ENCODE data around the gene WDR83.
"Not testable (repeated sequence)": the region's sequence is repeated elsewhere in the genome, so short reads cannot be mapped to it uniquely, and the experiment has no call there.

Gene WDR83

GRCh38 chr19:12666265-12667048 lies at the start of gene WDR83, which contains the start of gene MAN2B1:
WDR83 (plus strand) TSS chr19:12666807; CDS start chr19:12669791, 2,984 bp downstream.
MAN2B1 (minus strand) TSS chr19:12666742; CDS start chr19:12666701, 41 bp downstream.
- DNase-seq (ENCODE audit: low read depth, low spot score) = no peak

GRCh38 chr19:12617646-12618045 lies 49.0 kb upstream of the WDR83 start:
- DNase-seq (ENCODE audit: low read depth, low spot score) = no peak

DNA sequence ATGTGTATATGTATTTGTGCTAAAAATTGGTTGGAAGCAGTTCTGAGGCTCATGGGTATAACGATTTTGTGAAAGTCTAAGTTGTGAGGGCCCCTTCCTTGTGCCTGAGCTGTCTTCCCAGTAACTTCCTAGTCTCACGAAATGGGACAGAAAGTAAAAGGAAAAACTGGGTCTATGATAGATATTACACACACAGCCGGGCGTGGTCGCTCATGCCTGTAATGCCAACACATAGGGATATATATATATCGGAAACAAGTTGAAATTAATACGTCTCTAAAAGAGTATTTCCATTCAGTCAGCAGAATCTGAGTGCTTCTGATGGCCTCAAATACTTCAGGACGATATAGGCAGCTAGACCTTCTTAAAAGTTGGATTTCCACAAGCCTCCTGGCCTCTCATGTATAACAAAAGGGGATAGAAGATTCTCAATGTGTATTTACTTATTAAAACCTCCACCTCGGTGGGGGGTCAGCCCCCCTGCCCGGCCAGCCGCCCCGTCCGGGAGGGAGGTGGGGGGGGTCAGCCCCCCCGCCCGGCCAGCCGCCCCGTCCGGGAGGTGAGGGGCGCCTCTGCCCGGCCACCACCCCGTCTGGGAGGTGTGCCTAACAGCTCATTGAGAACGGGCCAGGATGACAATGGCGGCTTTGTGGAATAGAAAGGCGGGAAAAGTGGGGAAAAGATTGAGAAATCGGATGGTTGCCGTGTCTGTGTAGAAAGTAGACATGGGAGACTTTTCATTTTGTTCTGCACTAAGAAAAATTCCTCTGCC lies 45.2 kb upstream of the WDR83 start:
- DNase-seq (ENCODE audit: low read depth, low spot score) = not testable (repeated sequence)

DNA sequence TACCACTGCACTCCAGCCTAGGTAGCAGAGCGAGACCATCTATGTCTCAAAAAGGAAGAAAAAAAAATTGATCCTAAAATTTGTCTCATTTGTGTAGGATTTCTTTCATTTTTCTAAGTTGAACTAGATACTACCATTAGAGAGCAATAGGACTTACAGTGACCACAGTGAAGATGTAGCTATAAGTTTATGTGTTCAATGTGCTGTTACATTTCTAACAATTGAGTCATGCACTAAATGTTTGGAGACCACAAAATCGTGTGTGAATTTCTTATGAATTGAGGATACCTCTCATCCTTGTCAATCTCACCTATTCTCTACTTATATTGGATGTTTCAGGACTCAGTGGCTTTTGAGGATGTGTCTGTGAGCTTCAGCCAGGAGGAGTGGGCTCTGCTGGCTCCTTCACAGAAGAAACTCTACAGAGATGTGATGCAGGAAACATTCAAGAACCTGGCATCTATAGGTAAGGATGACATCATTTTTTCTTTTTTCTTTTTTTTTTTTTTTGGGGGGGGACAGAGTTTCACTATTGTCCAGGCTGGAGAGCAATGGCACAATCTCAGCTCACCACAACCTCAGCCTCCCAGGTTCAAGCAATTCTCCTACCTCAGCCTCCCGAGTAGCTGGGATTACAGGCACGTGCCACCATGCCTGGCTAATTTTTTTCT lies 43.1 kb upstream of the WDR83 start:
- no peak for DNase-seq (ENCODE audit: low read depth, low spot score)

DNA sequence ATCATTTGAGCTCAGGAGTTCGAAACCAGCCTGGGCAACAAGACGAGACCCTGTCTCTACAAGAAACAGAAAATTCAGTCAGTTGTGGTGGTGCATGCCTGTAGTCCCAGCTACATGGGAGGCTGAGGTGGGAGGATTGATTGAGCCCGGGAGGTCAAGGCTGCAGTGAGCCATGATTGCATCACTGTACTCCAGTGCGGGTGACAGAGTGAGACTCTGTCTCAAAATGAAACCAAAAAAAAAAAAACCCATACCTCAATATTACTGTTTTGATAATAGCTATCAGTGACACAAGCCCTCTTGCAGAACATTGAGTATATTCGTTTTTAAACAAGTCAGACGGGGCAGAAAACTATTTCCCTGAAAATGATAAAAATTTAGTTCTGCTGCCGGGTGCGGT lies 39.6 kb upstream of the WDR83 start:
- no peak for DNase-seq (ENCODE audit: low read depth, low spot score)

- no peak for DNase-seq (ENCODE audit: low read depth, low spot score)
Measured at GRCh38 chr19:12628040-12629022, 38.3 kb upstream of the WDR83 start.

- DNase-seq (ENCODE audit: low read depth, low spot score) = no peak
Measured at GRCh38 chr19:12629215-12629614, 37.4 kb upstream of the WDR83 start.

DNA sequence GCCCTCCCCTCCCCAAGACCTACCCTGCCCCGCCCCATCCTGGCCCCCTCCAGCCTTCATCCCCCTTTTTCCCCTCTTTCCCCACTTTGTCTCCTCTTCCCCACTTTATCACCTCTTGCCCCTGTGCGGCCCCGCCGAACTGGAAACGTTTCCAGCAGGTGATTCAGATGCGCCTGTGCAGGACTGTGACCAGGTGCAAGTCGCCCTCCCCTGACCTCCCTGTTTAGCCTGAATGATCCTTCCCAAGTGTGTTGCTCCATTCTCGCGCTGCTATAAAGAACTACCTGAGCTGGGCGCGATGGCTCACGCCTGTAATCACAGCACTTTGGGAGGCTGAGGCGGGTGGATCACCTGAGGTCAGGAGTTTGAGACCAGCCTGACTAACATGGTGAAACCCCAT lies 30.0 kb upstream of the WDR83 start:
- DNase-seq (ENCODE audit: low read depth, low spot score) = no peak

DNA sequence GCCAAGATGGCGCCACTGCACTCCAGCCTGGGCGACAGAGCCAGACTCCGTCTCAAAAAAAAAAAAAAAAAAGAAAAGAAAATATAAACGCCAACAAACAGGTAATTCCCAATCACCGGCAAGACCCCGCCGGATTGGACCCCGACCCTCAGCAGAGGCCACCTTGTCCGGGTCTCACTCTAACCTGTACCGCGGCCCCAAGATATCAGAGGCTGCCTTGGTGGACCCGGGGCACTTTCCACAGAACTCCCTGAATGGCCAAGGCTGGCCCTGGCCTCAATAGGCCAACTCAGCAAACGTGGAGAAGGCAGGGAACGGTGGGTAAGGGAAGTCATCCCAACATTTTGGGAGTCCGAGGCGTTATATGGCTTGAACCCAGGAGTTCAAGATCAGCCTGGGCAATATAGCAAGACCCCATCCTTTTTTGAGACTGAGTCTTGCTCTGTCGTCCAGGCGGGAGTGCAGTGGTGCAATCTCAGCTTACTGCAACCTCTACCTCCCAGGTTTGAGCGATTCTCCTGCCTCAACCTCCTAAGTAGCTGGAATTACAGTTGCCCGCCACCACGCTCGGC lies 27.9 kb upstream of the WDR83 start:
- DNase-seq (ENCODE audit: low read depth, low spot score) = no peak

DNA sequence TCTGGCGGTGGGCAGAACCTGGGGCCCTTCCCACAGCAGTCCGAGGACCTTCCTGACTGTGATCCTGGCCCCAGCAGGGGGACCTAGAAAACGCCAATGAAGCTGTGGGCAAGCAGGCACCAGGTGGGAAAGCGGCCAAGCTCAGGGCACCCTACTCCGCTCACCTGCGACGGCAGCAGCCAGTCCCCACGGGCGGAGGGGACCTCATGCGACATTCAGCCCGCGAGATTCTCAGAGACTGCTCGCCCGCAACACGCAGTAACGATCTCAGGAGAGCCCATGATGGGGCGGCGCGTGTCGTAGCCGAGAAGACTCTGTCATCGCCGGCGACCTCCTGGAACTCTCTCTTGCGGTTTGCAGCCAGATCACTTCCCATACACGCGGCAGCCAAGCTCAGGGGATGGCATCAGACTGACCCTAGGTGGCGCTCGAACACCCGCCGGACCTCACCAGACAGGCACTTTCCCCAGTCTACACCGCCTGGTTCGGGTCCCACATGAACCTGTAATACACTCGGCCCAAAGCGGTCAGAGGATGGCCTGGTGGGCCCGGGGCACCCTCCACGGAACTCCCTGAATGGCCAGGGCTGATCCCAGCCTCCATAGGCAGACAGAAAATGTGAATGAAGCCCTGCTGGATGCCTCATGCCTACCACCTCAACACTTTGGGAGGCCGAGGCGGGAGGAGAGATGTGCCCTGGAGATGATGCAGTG lies 26.6 kb upstream of the WDR83 start:
- DNase-seq (ENCODE audit: low read depth, low spot score) = peak; percentile 33

DNA sequence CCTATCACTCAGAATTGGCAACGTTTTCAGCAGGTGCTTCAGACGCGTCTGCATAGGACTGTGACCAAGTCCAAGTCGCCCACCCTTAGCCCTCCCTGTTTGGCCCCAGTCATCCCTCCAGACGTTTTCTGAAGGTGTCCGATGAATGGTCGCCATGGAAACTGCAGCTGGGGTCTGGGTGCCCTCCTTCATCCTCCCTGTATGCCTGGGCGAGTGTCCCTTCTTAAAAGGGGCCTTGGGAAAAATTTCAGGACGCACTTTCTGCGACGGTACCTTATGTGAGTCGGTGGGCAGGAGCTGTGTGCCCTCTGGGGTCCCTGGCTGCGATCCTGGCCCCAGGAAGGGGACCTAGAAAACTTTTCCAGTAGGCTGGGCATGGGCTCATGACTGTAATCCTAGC lies 25.2 kb upstream of the WDR83 start:
- no peak for DNase-seq (ENCODE audit: low read depth, low spot score)

- DNase-seq (ENCODE audit: low read depth, low spot score) = no peak
Measured at GRCh38 chr19:12642506-12642905, 24.1 kb upstream of the WDR83 start.

- DNase-seq (ENCODE audit: low read depth, low spot score) = not testable (repeated sequence)
Measured at GRCh38 chr19:12643716-12644115, 22.9 kb upstream of the WDR83 start.

DNA sequence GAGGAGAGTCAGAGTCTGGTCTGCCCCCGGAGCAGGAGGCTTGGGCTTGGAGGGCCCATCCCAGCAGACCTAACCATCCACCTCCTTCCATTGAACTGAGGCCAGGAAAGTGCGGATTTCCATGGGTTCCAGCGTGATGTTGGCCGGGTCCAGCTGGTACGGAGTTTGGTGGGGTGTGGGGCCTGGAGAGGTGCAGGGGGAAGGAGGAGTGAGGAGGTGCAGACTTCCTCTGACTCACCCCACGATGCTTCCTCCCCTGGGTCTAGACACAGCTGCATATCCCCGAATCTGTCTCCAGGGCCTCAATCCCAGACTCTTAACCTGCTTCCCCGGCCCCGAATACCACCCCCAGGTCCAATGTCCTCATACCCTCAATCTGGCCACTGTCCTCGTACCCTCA lies 20.1 kb upstream of the WDR83 start:
- DNase-seq (ENCODE audit: low read depth, low spot score) = no peak

GRCh38 chr19:12647047-12647446 lies 19.6 kb upstream of the WDR83 start:
- DNase-seq (ENCODE audit: low read depth, low spot score) = no peak

DNA sequence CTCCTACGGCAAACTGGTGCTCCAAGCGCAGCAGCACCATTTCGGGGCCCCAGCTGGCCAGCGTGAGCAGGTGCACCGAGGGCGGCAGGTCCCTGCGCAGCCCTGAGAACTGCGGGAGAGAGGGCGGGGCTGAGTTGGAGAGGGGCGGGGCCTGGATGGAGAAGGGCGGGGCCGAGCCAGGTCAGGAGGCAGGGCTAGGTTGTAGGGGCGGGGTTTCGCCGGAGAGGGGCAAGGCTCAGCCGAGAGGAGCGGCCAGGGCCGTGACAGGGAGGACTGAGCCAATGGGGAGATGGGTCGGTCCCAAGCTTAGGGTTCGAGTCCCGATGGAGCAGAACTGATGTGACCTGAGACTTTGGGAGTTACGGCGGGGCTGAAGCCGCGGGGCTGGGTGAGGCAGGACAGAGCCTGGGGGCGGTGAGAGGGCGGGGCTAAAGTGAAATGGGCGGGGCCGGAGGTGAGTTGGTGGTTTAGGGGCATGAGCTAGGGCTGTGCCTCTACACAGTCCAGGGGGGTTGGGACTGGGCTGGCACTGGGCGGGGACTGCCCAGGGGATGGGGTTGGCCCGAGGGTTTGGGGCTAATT lies 19.0 kb upstream of the WDR83 start:
- no peak for DNase-seq (ENCODE audit: low read depth, low spot score)

GRCh38 chr19:12648088-12648487 lies 18.5 kb upstream of the WDR83 start:
- no peak for DNase-seq (ENCODE audit: low read depth, low spot score)

DNA sequence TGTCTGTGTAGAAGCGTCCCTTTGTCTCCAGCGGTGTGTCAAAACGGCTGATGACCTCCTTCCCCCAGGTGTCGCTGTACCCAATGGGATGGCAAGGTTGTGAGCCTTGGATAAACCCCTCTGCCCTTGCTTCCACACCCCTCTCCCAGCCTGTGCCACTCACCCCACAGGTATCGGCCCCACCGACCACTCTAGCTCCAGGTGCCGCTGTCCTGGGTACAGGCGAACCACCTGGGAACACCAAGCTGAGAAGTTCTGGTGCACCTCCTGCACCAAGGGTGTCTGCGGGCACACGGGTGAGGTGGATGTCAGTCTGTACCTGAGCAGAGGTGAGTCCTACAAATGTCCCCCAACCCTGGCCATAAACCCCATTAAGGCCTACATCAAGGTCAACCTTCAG lies 16.7 kb upstream of the WDR83 start:
- DNase-seq (ENCODE audit: low read depth, low spot score) = no peak

GRCh38 chr19:12652219-12652618 lies 14.4 kb upstream of the WDR83 start:
- no peak for DNase-seq (ENCODE audit: low read depth, low spot score)

- no peak for DNase-seq (ENCODE audit: low read depth, low spot score)
Measured at GRCh38 chr19:12655546-12655945, 11.1 kb upstream of the WDR83 start.
